Left lung (tissue), 10 donors: ENCODE data around the gene DGKB. TPM values are rescaled to one million over a fixed set of nuclear protein-coding genes. Genes with fewer than 3 reads are reported as not detected.
A peak's percentile ranks its signal among the peaks of the same experiment; 100 is the strongest.

Experiments used
- ATAC-seq: fragments of 200-7000 bp; cut with Tn5 transposase; one replicate; pipeline ENCODE4 v1.9.1; 2020; ENCODE audit warnings: moderate library complexity
- DNase-seq, 4 donors: peaks; one replicate each; pipeline ENCODE4 v3.0.0-alpha.2; 2013 to 2020
- H3K27ac ChIP-seq, 2 donors: fragments of 200-600 bp; sonication (generic) in 1 of 2; one replicate each; pipeline versions ENCODE4 v1.5.0 to v1.8.0; 2020 to 2021
- H3K27me3 ChIP-seq, 2 donors: fragments of 200-600 bp; sonication (generic) in 1 of 2; one replicate each; pipeline versions ENCODE4 v1.5.0 to v1.8.0; 2020 to 2021
- H3K36me3 ChIP-seq, 2 donors: fragments of 200-600 bp; sonication (generic) in 1 of 2; one replicate each; pipeline versions ENCODE4 v1.5.0 to v1.8.0; 2020 to 2021
- H3K4me1 ChIP-seq, 2 donors: fragments of 200-600 bp; one replicate each; pipeline ENCODE4 v1.8.0; 2021
- H3K4me3 ChIP-seq, 2 donors: fragments of 200-600 bp; sonication (generic) in 1 of 2; one replicate each; pipeline versions ENCODE4 v1.5.0 to v1.8.0; 2020 to 2021; ENCODE audit warnings: mild to moderate bottlenecking in 1 of 2
- H3K9me3 ChIP-seq, 2 donors: fragments of 200-600 bp; sonication (generic) in 1 of 2; one replicate each; pipeline versions ENCODE4 v1.5.0 to v1.8.0; 2020 to 2021
- CTCF ChIP-seq, 2 donors: fragments of 200-600 bp; sonication (generic) in 1 of 2; IDR thresholded peaks; one replicate each; pipeline versions ENCODE4 v1.5.0 to v1.8.0; 2021; ENCODE audit warnings: antibody characterized with exemption in 2 of 2
- intact Hi-C, 2 donors: fragments of 100-400 bp; cut with DNase I; formaldehyde crosslinking; loops; one replicate each; pipeline versions ENCODE4 v1.11.2 to v1.14.2; 2022
- polyA plus RNA-seq, 6 donors: library from polyadenylated mRNA; unstranded; fragments of 120-200 nt; gene quantifications; one replicate each; pipeline ENCODE4 v1.2.1, GENCODE V29; 2013; ENCODE audit not compliant: insufficient read length in 6 of 6
- total RNA-seq, 2 donors: library from RNA; stranded (reverse); fragmentation: NEBNext Ultra II Directional; extraction: Animal tissue kit (Norgen Biotek cat#: 25700); gene quantifications; one replicate each; pipeline ENCODE4 v1.2.1, GENCODE V29; 2021
- donor health status: DM: no; HTN: yes; CAD: no.
- donor health status: DM: no; HTN: no; CAD: no.

Gene DGKB
- total and polyA plus RNA-seq, 8 donors: 0.15 to 0.31 (median 0.27) TPM; not detected in 1

GRCh38 chr7:14123923-14124322 is 778.6 kb downstream of the DGKB start:
- intact Hi-C loops: no loop called here
- Histone ChIP-seq H3K36me3 (no peaks in the 10 kb centered on the region), H3K4me3 (no peak overlapping the region), H3K9me3 (no peaks in the 10 kb centered on the region), H3K27ac (no peak overlapping the region), H3K4me1 (no peaks in the 10 kb centered on the region), H3K27me3 (no peaks in the 10 kb centered on the region)
- no peak for TF ChIP-seq CTCF (IDR thresholded peaks at IDR 0.05)
- ATAC-seq (no peak), DNase-seq (no peak)

- H3K4me3 ChIP-seq: no peak overlapping the region
- intact Hi-C loops: no loop called here
- no peaks in the 10 kb centered on the region for H3K9me3 ChIP-seq
- no peaks in the 10 kb centered on the region for H3K36me3 ChIP-seq
- no peaks in the 10 kb centered on the region for H3K4me1 ChIP-seq
- no peaks in the 10 kb centered on the region for H3K27me3 ChIP-seq
- DNase-seq (no peak), ATAC-seq (no peak)
- H3K27ac ChIP-seq: no peak overlapping the region
- TF ChIP-seq CTCF (IDR thresholded peaks at IDR 0.05): no peak
Observed at GRCh38 chr7:14115701-14116100, 786.9 kb downstream of the DGKB start.

GRCh38 chr7:14104861-14105260 is 797.7 kb downstream of the DGKB start:
- no peak overlapping the region for H3K4me3 ChIP-seq
- H3K9me3 ChIP-seq: peaks cover 0 to 11% of the 10 kb centered on the region in 2 donors
- H3K27me3 ChIP-seq: no peaks in the 10 kb centered on the region
- no peak overlapping the region for H3K27ac ChIP-seq
- TF ChIP-seq CTCF (IDR thresholded peaks at IDR 0.05): no peak
- intact Hi-C loops: no loop called here
- DNase-seq (peak in 1 of 4 donors; percentile 27), ATAC-seq (no peak)
- H3K4me1 ChIP-seq: no peaks in the 10 kb centered on the region
- H3K36me3 ChIP-seq: no peaks in the 10 kb centered on the region

GRCh38 chr7:14096159-14096558 is 806.4 kb downstream of the DGKB start:
- no peaks in the 10 kb centered on the region for H3K4me1 ChIP-seq
- TF ChIP-seq CTCF (IDR thresholded peaks at IDR 0.05): no peak
- H3K9me3 ChIP-seq: no peaks in the 10 kb centered on the region
- H3K4me3 ChIP-seq: no peak overlapping the region
- H3K36me3 ChIP-seq: no peaks in the 10 kb centered on the region
- H3K27ac ChIP-seq: no peak overlapping the region
- intact Hi-C loops: no loop called here
- H3K27me3 ChIP-seq: no peaks in the 10 kb centered on the region
- ATAC-seq (no peak), DNase-seq (no peak)

GRCh38 chr7:14095233-14095950 is 807.2 kb downstream of the DGKB start:
- Histone ChIP-seq H3K27ac (no peak overlapping the region), H3K9me3 (no peaks in the 10 kb centered on the region), H3K36me3 (no peaks in the 10 kb centered on the region), H3K27me3 (no peaks in the 10 kb centered on the region), H3K4me3 (no peak overlapping the region), H3K4me1 (no peaks in the 10 kb centered on the region)
- no peak for DNase-seq
- intact Hi-C loops: no loop called here
- no peak for ATAC-seq
- no peak for TF ChIP-seq CTCF (IDR thresholded peaks at IDR 0.05)
